ENCODE data around the gene C2CD5. TPM values are rescaled to one million over a fixed set of nuclear protein-coding genes. Genes with fewer than 3 reads are reported as not detected.

C2CD5 gene
- total RNA-seq, 1 experiment from 2014 or later, result 44.6 TPM

DNA sequence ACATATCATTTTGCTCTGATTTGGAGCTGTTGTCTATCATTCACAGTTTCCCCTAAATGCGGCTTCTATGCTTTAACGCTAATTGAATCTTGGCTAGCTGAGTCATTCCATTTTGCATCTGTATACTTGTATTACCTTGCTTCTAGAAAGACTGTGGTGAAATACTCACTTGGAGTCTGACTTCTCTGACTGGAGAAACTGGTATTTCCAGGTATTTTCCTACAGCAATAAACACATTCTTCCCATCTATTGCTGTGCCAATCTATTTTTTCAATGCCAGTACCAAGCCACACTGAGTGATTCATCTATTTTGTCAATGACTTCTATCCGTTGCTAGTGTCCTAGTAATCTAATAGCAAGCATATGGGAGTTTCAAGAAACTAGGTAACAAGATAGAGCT, 133.9 kb downstream of the C2CD5 start:
- Histone ChIP-seq H3K4me3 (ENCODE audit: low read depth, low read length) (no peak overlapping the region), H3K27me3 (replicated peaks; ENCODE audit: control insufficient read depth, insufficient read depth, low read length) (no peaks in the 10 kb centered on the region), H3K36me3 (ENCODE audit: control insufficient read depth, insufficient read depth, low read length) (no peaks in the 10 kb centered on the region), H3K4me1 (peaks cover 3% of the 10 kb centered on the region; the same call in 1 of the 2 replicates), H3K9me3 (no peaks in the 10 kb centered on the region)
- peak in 1 of 2 experiments; percentile 25 for DNase-seq
- TF ChIP-seq, protein P1, sequence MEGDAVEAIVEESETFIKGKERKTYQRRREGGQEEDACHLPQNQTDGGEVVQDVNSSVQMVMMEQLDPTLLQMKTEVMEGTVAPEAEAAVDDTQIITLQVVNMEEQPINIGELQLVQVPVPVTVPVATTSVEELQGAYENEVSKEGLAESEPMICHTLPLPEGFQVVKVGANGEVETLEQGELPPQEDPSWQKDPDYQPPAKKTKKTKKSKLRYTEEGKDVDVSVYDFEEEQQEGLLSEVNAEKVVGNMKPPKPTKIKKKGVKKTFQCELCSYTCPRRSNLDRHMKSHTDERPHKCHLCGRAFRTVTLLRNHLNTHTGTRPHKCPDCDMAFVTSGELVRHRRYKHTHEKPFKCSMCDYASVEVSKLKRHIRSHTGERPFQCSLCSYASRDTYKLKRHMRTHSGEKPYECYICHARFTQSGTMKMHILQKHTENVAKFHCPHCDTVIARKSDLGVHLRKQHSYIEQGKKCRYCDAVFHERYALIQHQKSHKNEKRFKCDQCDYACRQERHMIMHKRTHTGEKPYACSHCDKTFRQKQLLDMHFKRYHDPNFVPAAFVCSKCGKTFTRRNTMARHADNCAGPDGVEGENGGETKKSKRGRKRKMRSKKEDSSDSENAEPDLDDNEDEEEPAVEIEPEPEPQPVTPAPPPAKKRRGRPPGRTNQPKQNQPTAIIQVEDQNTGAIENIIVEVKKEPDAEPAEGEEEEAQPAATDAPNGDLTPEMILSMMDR (IDR thresholded peaks at IDR 0.05; ENCODE audit: insufficient read depth in 1 of 2, low read depth in 1 of 2, low read length in 1 of 2, severe bottlenecking in 1 of 2, unreplicated experiment in 1 of 2), result no peak
- intact Hi-C loops (cut with micrococcal nuclease; ENCODE audit: unreplicated experiment), result no loop called here
- H3K9me3 Mint-ChIP-seq (ENCODE audit: unreplicated experiment), result no peaks in the 10 kb centered on the region
- H3K4me1 Mint-ChIP-seq (ENCODE audit: low read depth, unreplicated experiment), result no peaks in the 10 kb centered on the region
- ChIA-PET CTCF (no interaction called here), POLR2A (no interaction called here)
- BruUV-seq (replicated peaks), result no TSS peak
- H3K4me3 Mint-ChIP-seq (ENCODE audit: unreplicated experiment), result no peak overlapping the region
- H3K36me3 Mint-ChIP-seq (ENCODE audit: insufficient read depth, unreplicated experiment), result no peaks in the 10 kb centered on the region
- H3K27ac Mint-ChIP-seq (ENCODE audit: unreplicated experiment), result no peak overlapping the region
- no peaks in the 10 kb centered on the region for H3K27me3 Mint-ChIP-seq (ENCODE audit: insufficient read depth, unreplicated experiment)

DNA sequence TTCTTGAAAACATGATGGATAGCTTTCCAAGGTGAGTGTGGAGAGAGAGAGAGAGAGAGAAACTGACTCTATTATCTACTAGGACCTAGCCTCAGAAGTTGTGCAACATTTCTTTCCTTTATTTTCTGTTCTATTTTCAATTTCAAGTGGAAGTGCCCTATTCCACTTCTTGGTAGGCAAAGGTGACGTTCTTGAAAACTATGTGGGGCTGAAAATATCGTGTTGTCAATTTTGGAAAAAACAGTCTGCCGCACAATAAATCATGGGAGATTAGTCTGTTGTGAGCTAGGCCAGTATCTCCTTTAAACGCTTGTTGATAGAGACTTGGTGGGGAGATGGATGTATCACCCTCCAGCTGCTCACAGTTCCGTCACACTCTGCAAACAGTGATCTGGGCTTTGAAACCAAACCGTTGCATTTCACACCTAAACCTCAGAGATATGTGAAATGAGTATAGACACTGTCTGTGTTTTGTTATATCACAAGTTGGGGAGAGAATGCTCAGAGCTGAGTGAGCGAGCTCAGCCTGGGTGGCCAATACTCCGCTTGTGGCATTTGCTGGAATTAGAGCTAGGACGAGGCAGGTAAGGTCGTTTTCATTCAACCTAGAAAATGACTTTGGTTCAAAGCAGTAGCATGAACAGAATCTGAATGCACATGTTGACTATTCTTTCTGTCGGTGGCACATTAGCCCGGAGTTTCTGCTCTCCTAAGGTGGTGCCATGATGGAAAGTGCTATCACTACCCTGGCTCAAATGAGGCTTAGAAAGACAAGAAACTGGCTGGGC, 134.8 kb downstream of the C2CD5 start:
- no peak for DNase-seq
- BruUV-seq (replicated peaks), result no TSS peak
- no peaks in the 10 kb centered on the region for H3K36me3 Mint-ChIP-seq (ENCODE audit: insufficient read depth, unreplicated experiment)
- Histone ChIP-seq H3K4me3 (ENCODE audit: low read depth, low read length) (no peak overlapping the region), H3K36me3 (ENCODE audit: control insufficient read depth, insufficient read depth, low read length) (no peaks in the 10 kb centered on the region), H3K27me3 (replicated peaks; ENCODE audit: control insufficient read depth, insufficient read depth, low read length) (no peaks in the 10 kb centered on the region), H3K4me1 (peaks cover 3% of the 10 kb centered on the region; the same call in 1 of the 2 replicates), H3K9me3 (no peaks in the 10 kb centered on the region)
- TF ChIP-seq, protein P1 (IDR thresholded peaks at IDR 0.05; ENCODE audit: insufficient read depth in 1 of 2, low read depth in 1 of 2, low read length in 1 of 2, severe bottlenecking in 1 of 2, unreplicated experiment in 1 of 2), result no peak
- no peaks in the 10 kb centered on the region for H3K27me3 Mint-ChIP-seq (ENCODE audit: insufficient read depth, unreplicated experiment)
- ChIA-PET POLR2A (no interaction called here), CTCF (no interaction called here)
- H3K4me1 Mint-ChIP-seq (ENCODE audit: low read depth, unreplicated experiment), result no peaks in the 10 kb centered on the region
- H3K27ac Mint-ChIP-seq (ENCODE audit: unreplicated experiment), result no peak overlapping the region
- no peak overlapping the region for H3K4me3 Mint-ChIP-seq (ENCODE audit: unreplicated experiment)
- H3K9me3 Mint-ChIP-seq (ENCODE audit: unreplicated experiment), result no peaks in the 10 kb centered on the region
- intact Hi-C loops (cut with micrococcal nuclease; ENCODE audit: unreplicated experiment), result no loop called here

DNA sequence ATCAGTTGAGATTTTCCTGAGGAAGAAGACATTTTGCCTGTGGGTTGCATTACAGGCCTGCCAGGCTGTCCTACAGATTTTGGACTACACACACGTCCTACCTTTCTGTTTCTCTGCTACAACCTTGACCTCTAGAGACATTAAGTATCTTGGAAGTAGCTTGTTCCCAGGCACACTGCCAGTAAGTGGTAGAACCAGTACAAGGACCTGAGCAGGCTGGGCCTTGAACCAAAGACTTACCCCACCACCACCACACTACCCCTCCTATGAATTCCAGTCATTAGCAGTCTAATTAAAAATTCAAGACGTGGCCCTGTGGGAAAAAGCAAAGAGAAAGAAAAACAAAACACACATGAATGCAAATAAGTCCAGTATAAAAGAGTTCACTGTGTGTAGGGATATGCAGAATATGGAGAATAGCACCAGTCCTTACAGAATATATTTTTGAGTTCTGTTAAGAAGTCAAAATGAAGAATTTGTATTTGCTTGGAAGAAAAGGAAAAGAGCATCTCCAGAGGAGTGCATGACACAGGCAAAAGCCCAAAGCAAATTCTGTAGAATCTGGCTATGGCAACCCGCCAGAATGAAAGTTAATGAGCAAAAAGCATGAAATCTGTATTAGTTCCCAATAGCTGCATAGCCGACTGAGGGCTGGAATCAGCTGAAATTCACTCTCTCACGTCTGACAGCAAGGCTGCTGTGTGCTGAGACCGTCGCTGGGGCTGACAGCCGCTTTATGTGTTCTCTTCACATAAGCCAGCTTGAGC, 135.5 kb downstream of the C2CD5 start:
- BruUV-seq (replicated peaks), result no TSS peak
- H3K27ac Mint-ChIP-seq (ENCODE audit: unreplicated experiment), result no peak overlapping the region
- ChIA-PET POLR2A (no interaction called here), CTCF (interaction anchor here (0.5 kb wide), 1 partner anchor 426 kb away, joined by 5 read pairs; no protein-coding TSS in a partner anchor)
- H3K4me1 Mint-ChIP-seq (ENCODE audit: low read depth, unreplicated experiment), result no peaks in the 10 kb centered on the region
- H3K36me3 Mint-ChIP-seq (ENCODE audit: insufficient read depth, unreplicated experiment), result no peaks in the 10 kb centered on the region
- Histone ChIP-seq H3K4me1 (peaks cover 3% of the 10 kb centered on the region; the same call in 1 of the 2 replicates), H3K36me3 (ENCODE audit: control insufficient read depth, insufficient read depth, low read length) (no peaks in the 10 kb centered on the region), H3K27me3 (replicated peaks; ENCODE audit: control insufficient read depth, insufficient read depth, low read length) (no peaks in the 10 kb centered on the region), H3K4me3 (ENCODE audit: low read depth, low read length) (no peak overlapping the region), H3K9me3 (no peaks in the 10 kb centered on the region)
- no peak for DNase-seq
- no peaks in the 10 kb centered on the region for H3K9me3 Mint-ChIP-seq (ENCODE audit: unreplicated experiment)
- intact Hi-C loops (cut with micrococcal nuclease; ENCODE audit: unreplicated experiment), result no loop called here
- TF ChIP-seq, protein P1 (IDR thresholded peaks at IDR 0.05; ENCODE audit: insufficient read depth in 1 of 2, low read depth in 1 of 2, low read length in 1 of 2, severe bottlenecking in 1 of 2, unreplicated experiment in 1 of 2), result no peak
- H3K27me3 Mint-ChIP-seq (ENCODE audit: insufficient read depth, unreplicated experiment), result no peaks in the 10 kb centered on the region
- H3K4me3 Mint-ChIP-seq (ENCODE audit: unreplicated experiment), result no peak overlapping the region
